Tibial nerve (tissue), 4 donors: Measurements from ENCODE around the gene AGAP5. TPM values are rescaled to one million over a fixed set of nuclear protein-coding genes. Genes with fewer than 3 reads are reported as not detected.

ENCODE experiments used
- DNase-seq, 2 donors: peaks; one replicate each; pipeline ENCODE4 v3.0.0-alpha.2; 2019; ENCODE audit warnings: low spot score in 2 of 2
- H3K27ac ChIP-seq, 4 donors: fragments of 200-600 bp; sonication (generic) in 3 of 4; one replicate each; pipeline ENCODE4 v1.5.1; 2017 to 2019; ENCODE audit warnings: mild to moderate bottlenecking in 1 of 4
- H3K27me3 ChIP-seq, 2 donors: fragments of 200-600 bp; sonication (generic) in 1 of 2; one replicate each; pipeline versions ENCODE4 v1.5.1 to v1.6.0; 2017 to 2019
- H3K36me3 ChIP-seq, 3 donors: fragments of 200-600 bp; sonication (generic); one replicate each; pipeline ENCODE4 v1.5.1; 2018 to 2019
- H3K4me1 ChIP-seq, 4 donors: fragments of 200-600 bp; sonication (generic) in 3 of 4; one replicate each; pipeline ENCODE4 v1.5.1; 2017 to 2019
- H3K4me3 ChIP-seq, 4 donors: fragments of 200-600 bp; sonication (generic) in 3 of 4; one replicate each; pipeline ENCODE4 v1.5.1; 2017 to 2019; ENCODE audit warnings: mild to moderate bottlenecking in 1 of 4, moderate library complexity in 1 of 4
- H3K9me3 ChIP-seq, 4 donors: fragments of 200-600 bp; sonication (generic) in 3 of 4; one replicate each; pipeline ENCODE4 v1.5.1; 2017 to 2019
- EP300 ChIP-seq, 2 donors: sonication (generic); formaldehyde crosslinking; IDR thresholded peaks; one replicate each; pipeline ENCODE4 v1.6.1; 2017; ENCODE audit warnings: antibody characterized with exemption in 2 of 2, mild to moderate bottlenecking in 1 of 2
- POLR2A ChIP-seq, 2 donors: fragments of 450-650 bp; IDR thresholded peaks; one replicate each; pipeline ENCODE4 v1.6.1; 2017; ENCODE audit warnings: antibody characterized with exemption in 2 of 2, mild to moderate bottlenecking in 2 of 2, moderate library complexity in 2 of 2
- WGBS, 2 donors: methylation state at CpG; one replicate each; pipeline ENCODE4 v1.1.5; 2018; 5-methylcytosine and 5-hydroxymethylcytosine counted together
- total RNA-seq, 4 donors: library from RNA; depleted of rRNA; stranded (reverse); fragments of >200 nt; gene quantifications; one replicate each; pipeline ENCODE4 v1.1.0, GENCODE V29; 2016
- TF ChIP-seq, protein P1 (sequence below), 5 experiments: fragments of 200-600 bp in 3 of 5; fragments of 450-650 bp in 2 of 5; sonication (generic) in 3 of 5; IDR thresholded peaks; one replicate each; pipeline ENCODE4 v1.5.1; 2016 to 2019; ENCODE audit warnings: antibody characterized with exemption in 5 of 5, mild to moderate bottlenecking in 3 of 5, moderate library complexity in 2 of 5

AGAP5 gene
- total RNA-seq, 4 donors from 2014 or later = 7.8 to 13.8 (median 8.8) TPM

GRCh38 chr10:73641328-73642060 is 56.4 kb downstream of the AGAP5 start, which contains the start of gene MYOZ1:
TSS of gene MYOZ1 (minus strand) at chr10:73641474. CDS start at chr10:73640017, 1,457 bp downstream.
- WGBS, 2 donors = 49 to 50% methylated on average over 9 of the region's 9 CpGs
- TF ChIP-seq EP300 (IDR thresholded peaks at IDR 0.05) (no peak), POLR2A (IDR thresholded peaks at IDR 0.05) (no peak)
- TF ChIP-seq, protein P1, sequence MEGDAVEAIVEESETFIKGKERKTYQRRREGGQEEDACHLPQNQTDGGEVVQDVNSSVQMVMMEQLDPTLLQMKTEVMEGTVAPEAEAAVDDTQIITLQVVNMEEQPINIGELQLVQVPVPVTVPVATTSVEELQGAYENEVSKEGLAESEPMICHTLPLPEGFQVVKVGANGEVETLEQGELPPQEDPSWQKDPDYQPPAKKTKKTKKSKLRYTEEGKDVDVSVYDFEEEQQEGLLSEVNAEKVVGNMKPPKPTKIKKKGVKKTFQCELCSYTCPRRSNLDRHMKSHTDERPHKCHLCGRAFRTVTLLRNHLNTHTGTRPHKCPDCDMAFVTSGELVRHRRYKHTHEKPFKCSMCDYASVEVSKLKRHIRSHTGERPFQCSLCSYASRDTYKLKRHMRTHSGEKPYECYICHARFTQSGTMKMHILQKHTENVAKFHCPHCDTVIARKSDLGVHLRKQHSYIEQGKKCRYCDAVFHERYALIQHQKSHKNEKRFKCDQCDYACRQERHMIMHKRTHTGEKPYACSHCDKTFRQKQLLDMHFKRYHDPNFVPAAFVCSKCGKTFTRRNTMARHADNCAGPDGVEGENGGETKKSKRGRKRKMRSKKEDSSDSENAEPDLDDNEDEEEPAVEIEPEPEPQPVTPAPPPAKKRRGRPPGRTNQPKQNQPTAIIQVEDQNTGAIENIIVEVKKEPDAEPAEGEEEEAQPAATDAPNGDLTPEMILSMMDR (IDR thresholded peaks at IDR 0.05) = no peak

DNA sequence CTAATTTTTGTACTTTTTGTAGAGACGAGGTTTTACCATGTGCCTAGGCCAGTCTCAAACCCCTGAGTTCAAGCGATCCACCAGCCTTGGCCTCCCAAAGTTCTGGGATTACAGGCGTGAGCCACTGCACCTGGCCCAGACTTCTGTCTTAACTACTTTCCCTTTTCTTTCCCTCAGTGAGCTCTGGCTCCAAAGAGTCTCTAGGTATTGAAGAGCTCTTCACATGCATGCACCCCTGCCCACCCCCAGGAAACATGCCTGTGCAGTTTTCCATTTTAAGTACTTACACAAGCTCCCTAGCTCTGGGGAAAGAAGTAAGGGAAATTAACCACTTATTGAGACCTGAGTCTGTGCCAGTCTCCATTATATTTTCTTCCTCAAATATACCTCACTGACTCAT is 58.6 kb downstream of the AGAP5 start:
- Histone ChIP-seq H3K4me3 (no peak overlapping the region), H3K27ac (no peak overlapping the region), H3K27me3 (no peaks in the 10 kb centered on the region), H3K36me3 (no peaks in the 10 kb centered on the region), H3K4me1 (peaks cover 0 to 9% (median 1%) of the 10 kb centered on the region in 4 donors), H3K9me3 (no peaks in the 10 kb centered on the region)
- 93 to 95% methylated on average over 3 of the region's 3 CpGs for WGBS, 2 donors
- TF ChIP-seq, protein P1 (IDR thresholded peaks at IDR 0.05) = no peak
- TF ChIP-seq POLR2A (IDR thresholded peaks at IDR 0.05) = no peak
- no peak for TF ChIP-seq EP300 (IDR thresholded peaks at IDR 0.05)
- DNase-seq = no peak

More at GRCh38 chr10:73641328-73642060, 56.4 kb downstream of the AGAP5 start, which contains the start of gene MYOZ1:
- Histone ChIP-seq H3K4me3 (no peak within 1 kb of the TSS), H3K4me1 (peaks cover 0 to 11% (median 1%) of the 10 kb centered on the region in 4 donors), H3K9me3 (no peaks in the 10 kb centered on the region), H3K36me3 (no peaks in the 10 kb centered on the region), H3K27me3 (no peaks in the 10 kb centered on the region), H3K27ac (peak within 1 kb of the TSS in 3 of 4 donors; percentile 10 to 46 (median 21))
- no peak for DNase-seq

DNA sequence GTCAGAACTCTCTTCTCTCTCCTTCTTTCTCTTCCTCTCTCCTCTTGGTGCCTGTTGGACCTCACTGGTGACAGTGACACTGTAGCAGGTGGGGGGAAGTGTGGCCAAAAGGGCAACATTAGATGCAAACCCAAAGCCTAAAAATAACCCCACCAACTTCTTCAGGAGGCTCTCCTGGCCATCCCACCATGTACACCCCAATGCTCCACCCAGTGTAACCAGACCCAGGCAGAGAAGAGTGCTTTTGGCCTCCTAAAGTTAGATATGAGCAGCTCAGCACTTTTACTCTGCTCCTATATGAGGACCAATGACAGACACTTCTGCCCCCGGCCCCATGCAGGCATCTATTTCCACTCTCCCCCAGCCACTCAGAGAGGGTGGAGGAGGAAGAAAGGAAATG is 62.1 kb downstream of the AGAP5 start:
- Histone ChIP-seq H3K27ac (no peak overlapping the region), H3K27me3 (no peaks in the 10 kb centered on the region), H3K4me1 (no peaks in the 10 kb centered on the region), H3K9me3 (no peaks in the 10 kb centered on the region), H3K4me3 (no peak overlapping the region), H3K36me3 (no peaks in the 10 kb centered on the region)
- no peak for DNase-seq
- TF ChIP-seq EP300 (IDR thresholded peaks at IDR 0.05) (no peak), POLR2A (IDR thresholded peaks at IDR 0.05) (no peak)
- TF ChIP-seq, protein P1 (IDR thresholded peaks at IDR 0.05) = no peak
- WGBS, 2 donors = 33 to 65% methylated on average over 1 of the region's 1 CpG

DNA sequence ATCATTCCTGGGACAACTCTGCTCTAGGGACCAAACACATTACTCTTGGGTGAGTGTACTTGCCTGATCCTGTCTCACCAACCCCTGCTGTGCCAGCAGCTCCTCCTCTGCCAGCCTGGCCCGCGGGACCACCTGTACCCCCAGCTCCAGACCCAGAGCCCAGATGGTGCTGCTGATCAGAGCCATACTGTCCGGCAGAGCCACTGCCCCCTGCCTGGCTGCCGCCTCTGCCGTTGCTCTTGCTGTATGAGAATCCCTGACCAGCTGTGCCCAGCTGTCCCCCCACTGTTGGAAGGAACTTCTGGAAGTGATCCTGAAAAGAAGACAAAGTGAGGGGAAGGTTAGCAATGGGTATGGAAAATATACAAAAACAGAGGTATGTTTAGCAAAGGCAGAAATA is 63.5 kb downstream of the AGAP5 start:
- WGBS, 2 donors = 55 to 67% methylated on average over 3 to 5 of the region's 5 CpGs
- H3K4me1 ChIP-seq = no peaks in the 10 kb centered on the region
- no peak for DNase-seq

DNA sequence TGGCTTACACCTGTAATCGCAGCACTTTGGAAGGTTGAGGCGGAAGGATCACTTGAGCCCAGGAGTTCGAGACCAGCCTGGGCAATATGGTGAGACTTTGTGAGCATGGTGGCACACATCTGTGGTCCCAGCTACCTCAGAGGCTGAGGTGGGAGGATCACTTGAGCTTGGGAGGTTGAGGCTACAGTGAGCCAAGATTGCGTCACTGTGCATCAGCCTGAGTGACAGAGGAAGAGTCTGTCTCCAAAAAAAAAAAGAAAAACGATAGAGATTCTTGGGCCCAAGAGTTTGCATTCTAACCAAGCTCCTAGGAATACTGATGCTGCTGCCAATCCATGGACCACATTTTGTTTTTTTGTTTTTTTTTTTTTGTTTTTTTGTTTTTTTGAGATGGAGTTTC is 68.7 kb downstream of the AGAP5 start:
- Histone ChIP-seq H3K36me3 (no peaks in the 10 kb centered on the region), H3K9me3 (no peaks in the 10 kb centered on the region), H3K4me3 (no peak overlapping the region), H3K27ac (no peak overlapping the region), H3K27me3 (no peaks in the 10 kb centered on the region), H3K4me1 (peaks cover 0 to 20% (median 11%) of the 10 kb centered on the region in 4 donors)
- WGBS, 2 donors = 91 to 92% methylated on average over 5 of the region's 5 CpGs
- TF ChIP-seq POLR2A (IDR thresholded peaks at IDR 0.05) = no peak
- TF ChIP-seq, protein P1 (IDR thresholded peaks at IDR 0.05) = no peak
- no peak for TF ChIP-seq EP300 (IDR thresholded peaks at IDR 0.05)
- no peak for DNase-seq

More for the DNA sequence above, 63.5 kb downstream of the AGAP5 start:
- Histone ChIP-seq H3K36me3 (no peaks in the 10 kb centered on the region), H3K9me3 (no peaks in the 10 kb centered on the region), H3K4me3 (no peak overlapping the region), H3K27me3 (no peaks in the 10 kb centered on the region), H3K27ac (no peak overlapping the region)
- TF ChIP-seq, protein P1 (IDR thresholded peaks at IDR 0.05) = no peak
- no peak for TF ChIP-seq POLR2A (IDR thresholded peaks at IDR 0.05)
- TF ChIP-seq EP300 (IDR thresholded peaks at IDR 0.05) = no peak
